Measurements from ENCODE around the gene SEC24D.

Gene SEC24D

DNA sequence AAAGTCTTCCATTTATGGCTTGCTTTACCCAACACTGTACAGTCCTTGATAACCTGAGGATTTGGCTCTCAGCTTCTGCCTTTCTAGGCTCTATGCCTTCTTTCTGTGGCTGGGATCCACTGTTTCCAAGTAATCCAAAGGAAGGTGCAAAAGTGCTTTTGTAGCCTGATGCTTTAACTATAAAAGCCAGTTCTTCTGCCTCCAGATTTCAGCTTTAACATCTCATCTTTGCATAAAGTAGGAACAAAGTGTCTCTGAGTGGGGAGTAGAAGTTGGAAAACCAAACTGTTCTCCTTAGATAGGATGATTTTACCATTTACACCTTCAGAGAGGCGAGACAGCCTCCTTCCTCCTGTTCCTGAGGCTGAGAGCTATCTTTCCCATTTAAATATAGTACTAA is 11.1 kb upstream of the SEC24D start:
- in situ Hi-C loops (cut with HindIII; ENCODE audit: low sequenced_read_pairs) = no loop called here

DNA sequence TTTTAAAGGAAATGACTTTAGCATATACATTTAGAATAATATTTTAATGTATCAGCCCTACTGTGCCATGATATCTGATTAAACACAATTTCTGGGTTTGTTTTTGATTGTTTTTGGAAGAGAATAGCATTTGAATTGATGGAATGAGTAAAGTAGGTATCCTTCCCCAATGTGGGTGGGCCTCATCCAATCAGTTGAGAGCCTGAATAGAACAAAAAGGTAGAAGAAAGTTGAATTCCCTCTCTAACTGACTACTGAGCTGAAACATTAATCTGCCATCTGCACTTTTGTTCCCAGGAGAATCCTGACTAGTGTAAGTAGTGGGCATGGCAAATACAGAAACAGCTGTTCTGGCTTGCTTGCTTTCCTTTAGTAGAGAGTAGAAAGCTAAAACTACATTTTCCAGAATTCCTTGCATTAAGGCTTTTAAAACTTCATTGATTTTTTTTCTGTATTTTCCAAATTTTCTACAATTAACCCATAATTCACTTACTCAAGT is 9.7 kb upstream of the SEC24D start:
- in situ Hi-C loops (cut with HindIII; ENCODE audit: low sequenced_read_pairs) = no loop called here

DNA sequence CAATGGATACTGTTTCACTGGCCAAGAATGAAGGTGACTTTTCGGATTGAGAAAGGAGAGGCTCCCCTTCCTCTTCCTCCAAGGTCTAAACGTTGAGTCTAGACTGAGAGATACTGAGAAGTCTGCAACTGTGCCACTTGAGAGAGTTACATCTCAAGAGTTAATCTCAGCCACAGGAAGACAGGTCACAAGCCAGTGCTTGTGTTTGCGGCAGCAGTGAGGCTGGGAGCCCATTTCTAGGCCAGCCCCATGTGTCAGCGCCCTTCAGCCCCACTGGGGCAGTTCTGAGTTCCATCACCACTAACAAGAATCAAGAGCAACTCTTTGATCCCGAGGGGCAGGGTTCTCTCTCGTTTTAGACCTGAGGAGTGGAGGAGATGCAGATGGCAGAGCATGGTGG is 7.3 kb upstream of the SEC24D start:
- in situ Hi-C loops (cut with HindIII; ENCODE audit: low sequenced_read_pairs) = no loop called here

DNA sequence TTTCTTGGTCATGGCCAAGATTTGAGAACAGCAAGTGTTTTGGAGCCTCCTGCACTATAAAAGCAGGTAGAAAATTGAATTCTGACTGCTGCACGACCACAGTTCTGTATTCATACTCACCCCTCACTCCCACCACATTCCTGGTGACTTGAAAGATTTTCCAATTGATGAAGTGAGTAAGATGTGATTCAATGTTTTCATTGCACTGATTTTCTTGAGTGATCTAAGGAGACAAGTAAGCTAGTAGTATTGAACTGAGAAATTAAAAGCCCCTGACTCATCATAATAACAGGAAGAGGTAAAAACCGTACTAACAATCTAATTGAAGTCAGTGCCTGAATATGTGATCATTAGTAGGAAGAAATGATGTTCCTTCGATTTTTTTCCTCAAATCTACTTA is 6.1 kb upstream of the SEC24D start:
- in situ Hi-C loops (cut with HindIII; ENCODE audit: low sequenced_read_pairs) = no loop called here

DNA sequence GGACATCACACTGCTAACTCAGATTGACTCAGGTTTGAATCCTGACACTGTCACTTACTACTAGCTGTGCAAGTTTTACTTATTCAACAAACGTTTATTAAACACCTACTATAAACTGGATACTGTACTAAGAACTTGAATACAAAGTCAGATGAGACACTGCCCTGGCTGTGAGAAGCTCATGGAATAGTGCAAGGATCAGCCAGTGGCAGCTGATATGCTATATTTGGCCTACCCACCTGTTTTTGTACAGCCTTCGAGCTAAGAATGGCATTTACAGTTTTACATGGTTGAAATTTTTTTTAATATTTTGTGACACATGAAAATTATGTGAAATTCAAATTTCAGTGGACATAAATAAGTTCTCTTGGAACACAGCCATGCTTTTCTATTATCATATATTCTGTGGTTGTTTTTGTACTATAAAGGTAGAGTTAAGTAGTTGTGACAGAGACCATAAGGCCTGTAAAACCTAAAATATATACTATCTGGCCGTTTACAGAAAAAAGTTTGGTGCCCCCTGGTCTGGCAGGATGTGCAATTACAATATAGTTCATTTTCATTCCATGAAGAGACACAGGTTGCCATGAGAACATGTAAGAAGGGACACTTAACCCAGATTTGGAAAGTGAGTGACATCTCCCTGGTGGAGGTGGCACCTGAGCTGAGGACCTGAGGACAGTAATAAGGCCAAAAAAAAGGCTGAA is 3.4 kb upstream of the SEC24D start:
- in situ Hi-C loops (cut with HindIII; ENCODE audit: low sequenced_read_pairs) = no loop called here

DNA sequence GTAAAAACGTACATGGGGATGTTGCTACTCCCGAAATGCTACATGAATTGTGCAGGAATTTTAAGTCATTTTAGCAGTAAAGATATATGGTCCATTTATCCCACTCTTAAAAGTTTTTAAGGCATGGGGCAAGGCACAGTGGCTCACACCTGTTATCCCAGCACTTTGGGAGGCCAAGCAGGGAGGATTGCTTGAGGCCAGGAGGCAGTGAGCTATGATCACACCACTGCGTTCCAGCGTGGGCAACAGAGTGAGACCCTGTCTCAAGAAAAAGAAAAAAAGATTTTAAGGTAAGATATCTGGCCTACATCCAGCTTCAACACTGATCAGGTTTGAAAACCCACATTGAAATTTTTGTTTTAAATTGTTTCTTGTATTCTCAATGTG is 1.2 kb upstream of the SEC24D start:
- in situ Hi-C loops (cut with HindIII; ENCODE audit: low sequenced_read_pairs) = no loop called here

DNA sequence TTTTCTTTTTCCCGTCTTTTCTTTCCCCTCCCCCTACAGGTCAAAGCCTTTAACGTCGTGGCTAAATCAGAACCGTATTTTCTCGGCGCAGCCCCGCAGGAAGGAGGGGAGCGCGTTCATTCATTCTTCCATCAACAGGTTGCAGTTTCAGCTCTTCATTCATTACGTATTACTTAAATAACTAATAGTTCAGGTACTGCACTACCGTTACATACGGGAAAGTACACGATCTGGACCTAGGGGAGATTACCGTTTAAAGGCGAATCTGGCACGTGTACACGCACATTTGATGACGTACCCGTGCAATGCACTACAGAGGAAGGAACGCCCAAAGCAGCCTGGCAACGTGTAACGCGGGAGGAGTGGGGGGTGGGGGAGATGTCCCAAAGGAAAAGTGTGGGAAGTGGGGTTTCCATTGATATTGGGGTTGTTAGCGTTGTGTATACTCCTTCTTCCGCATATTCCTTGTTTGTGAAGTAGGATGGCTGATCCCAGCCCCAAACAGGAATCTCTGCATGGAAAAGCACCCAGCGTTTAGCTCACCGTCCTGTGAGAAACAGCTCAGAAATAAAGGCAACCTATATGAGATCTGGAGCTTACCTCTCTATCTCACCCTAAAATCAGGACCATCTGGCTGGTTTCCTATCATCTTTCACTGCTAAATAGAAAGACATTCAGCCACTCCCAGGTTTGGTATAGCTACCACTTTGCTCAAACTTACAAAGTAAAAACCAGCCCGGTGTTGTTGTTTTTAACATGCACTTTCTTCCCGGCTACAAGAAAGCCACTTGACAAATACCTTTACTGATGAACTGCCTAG is 585 bp upstream of the SEC24D start:
- in situ Hi-C loops (cut with HindIII; ENCODE audit: low sequenced_read_pairs) = no loop called here

DNA sequence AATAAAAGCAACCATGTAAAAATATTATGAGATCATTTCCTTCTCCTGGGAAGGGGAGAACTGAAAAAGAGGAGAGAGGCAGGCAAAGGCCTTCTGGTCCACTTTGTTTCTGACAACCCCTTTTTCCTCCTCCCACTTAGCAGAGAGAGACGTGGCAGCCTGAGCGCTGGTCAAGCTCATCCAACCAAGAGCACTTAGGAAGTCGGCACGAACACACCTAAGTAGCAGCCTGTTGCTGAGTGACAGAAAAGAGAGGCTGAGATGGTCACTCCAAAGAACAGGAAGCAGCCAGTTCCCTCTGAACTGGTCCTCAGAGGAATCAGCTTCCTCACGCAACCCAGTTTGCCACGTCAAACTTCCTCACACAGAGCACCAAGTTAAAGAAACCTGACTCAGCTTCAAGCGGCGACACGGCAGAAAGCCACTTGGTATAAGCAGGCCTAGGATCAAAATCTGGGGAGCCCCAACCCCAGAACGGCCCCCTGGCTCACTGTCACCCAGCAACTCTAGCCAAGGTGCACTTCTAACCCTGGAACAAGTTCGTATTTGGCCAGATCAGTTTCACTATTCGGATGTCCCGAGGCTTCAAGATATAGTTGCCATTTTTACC is 861 bp downstream of the SEC24D start:
- in situ Hi-C loops (cut with HindIII; ENCODE audit: low sequenced_read_pairs) = no loop called here

DNA sequence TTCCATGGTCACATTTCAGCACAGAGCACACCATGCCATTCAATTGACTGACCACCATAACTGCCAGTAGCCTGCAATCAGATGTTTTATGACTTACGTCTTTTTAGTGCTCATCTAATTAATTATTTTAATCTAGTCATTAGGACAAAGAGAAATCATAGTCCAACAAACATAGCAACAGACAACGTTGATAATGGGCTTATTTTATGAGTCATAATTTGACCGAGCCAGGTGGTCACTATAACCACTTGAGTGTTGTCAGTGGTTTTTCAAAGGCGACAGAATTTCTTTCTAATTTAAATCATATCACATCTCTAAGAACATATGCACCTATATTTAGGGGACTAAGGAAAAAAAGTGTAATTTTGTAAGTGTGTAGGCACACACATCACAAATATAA is 1.9 kb downstream of the SEC24D start:
- in situ Hi-C loops (cut with HindIII; ENCODE audit: low sequenced_read_pairs) = no loop called here

DNA sequence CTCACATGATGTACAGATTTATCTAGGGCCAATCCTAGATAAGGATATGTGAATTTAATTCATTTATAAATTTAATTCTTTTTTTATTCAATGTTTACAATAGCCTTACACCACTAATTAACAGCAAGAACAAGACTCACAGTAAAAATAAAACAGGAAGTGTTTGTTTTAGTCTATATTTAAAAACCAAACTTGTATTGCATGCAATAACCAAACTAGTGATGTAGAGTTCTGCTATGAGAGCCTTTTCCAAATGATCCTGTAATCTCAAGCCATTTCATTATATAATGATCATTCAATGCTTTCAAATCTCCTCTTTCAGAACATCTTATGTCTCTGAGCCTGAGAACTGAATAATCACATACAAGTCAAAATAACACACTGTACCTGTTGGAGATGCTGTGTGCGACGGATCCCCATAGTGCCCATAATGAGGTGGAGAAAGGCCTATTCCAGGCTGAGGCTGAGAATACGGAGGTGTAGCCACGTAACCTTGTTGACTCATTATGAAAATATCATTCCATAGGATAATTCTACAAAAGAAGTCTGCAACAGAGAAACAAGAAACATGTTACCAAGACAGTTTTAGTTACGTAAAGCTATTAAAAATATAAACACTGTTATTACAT is 2.6 kb downstream of the SEC24D start:
- in situ Hi-C loops (cut with HindIII; ENCODE audit: low sequenced_read_pairs) = no loop called here

DNA sequence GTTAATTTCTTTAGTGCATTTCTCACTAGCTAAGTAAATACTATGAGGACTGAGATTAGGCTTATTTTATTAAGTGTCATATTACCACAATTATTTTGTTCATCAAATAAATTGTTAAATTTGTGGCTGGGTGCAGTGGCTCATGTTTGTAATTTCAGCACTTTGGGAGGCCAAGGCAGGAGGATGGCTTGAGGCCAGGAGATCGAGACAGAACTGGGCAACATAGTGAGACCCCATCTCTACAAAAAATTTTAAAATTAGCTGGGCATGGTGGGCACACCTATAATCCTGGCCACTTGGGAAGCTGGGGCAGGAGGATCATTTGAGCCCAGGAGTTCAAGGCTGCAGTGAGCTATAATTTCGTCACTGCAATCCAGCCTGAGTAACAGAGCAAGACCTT is 6.8 kb downstream of the SEC24D start:
- in situ Hi-C loops (cut with HindIII; ENCODE audit: low sequenced_read_pairs) = no loop called here

DNA sequence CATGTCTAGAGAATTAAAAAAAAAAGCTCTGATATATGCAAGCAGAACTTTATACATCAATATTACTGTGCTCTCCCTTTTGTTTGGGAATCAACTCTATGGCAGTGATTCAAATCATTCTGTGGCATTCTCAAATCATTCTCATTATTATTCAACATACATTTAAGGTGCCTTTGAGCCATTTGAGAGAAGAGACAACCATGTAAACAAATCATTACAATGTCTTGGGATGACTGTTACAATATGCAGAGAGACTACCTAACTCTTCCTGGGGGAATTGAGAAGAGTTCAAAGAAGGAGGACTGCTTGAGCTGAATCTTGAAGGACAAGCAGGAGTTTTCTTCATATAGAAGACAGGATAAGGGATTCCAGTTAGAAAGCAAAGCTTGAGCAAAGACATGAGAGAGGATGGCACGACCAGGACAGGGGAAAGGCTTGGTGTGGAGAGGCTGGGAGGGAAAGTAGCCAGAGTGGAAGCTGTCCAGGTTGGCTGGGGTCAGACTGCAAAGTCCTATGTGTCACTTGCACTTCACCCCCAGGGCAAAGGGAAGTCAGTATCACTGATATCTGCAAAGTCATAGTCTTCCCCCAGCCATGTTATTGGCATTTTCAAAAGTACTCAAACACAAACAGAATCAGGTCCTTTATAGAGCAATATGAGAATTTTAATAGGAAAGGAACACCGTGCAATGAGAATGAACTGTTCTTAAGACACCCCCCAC is 9.0 kb downstream of the SEC24D start:
- in situ Hi-C loops (cut with HindIII; ENCODE audit: low sequenced_read_pairs) = no loop called here

DNA sequence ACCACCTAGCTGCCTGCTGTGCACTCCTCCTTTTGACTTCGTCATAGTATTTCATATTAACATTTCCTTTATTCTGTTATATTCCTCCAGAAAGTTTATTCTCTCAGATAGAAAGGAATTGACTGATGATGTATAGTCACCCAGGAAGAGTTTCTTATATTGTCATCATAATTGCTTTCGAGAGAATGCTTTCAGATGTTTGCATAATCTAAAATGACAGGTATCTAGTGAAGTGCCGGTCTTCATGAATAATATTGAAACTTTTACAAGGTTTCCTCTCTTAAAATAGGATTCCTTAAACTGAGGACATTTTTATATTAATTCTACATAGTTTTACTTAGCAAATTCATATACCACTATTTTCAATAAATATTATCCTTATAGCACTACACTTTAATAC is 10.1 kb downstream of the SEC24D start:
- in situ Hi-C loops (cut with HindIII; ENCODE audit: low sequenced_read_pairs) = no loop called here

DNA sequence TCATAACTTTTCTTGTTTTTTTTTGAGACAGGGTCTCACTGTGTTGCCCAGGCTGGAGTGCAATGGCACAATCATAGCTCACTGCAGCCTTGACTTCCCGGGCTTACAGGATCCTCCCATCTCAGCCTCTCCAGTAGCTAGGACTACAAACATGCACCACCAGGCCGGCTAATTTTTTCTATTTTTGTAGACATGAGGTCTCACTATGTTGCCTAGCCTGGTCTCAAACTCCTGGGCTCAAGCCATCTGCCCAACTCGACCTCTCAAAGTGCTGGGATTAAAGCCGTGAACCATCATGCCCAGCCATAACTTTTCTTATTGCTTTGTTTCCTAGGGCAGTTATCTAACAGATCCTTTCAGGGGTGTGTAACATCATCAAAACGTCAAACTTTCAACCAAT is 11.8 kb downstream of the SEC24D start:
- in situ Hi-C loops (cut with HindIII; ENCODE audit: low sequenced_read_pairs) = no loop called here

DNA sequence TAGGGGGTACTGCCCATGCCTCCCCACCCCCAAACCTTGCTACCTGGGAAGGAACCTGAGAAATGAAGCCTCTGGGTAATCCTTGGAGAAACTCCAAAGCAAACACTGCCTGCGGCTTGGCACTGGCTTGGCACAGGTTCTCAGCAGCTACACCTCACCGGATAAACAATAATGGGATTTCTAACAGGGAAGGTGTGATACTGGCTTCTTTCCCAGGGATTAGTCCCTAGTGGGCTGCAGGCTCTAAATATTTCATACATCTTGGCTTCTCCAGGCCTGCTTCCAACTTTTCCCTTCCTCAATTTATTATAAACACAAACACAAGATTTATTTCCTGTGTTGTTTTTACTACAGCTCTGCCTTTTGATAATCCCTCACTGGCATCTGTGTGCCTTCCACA is 12.5 kb downstream of the SEC24D start:
- in situ Hi-C loops (cut with HindIII; ENCODE audit: low sequenced_read_pairs) = no loop called here

DNA sequence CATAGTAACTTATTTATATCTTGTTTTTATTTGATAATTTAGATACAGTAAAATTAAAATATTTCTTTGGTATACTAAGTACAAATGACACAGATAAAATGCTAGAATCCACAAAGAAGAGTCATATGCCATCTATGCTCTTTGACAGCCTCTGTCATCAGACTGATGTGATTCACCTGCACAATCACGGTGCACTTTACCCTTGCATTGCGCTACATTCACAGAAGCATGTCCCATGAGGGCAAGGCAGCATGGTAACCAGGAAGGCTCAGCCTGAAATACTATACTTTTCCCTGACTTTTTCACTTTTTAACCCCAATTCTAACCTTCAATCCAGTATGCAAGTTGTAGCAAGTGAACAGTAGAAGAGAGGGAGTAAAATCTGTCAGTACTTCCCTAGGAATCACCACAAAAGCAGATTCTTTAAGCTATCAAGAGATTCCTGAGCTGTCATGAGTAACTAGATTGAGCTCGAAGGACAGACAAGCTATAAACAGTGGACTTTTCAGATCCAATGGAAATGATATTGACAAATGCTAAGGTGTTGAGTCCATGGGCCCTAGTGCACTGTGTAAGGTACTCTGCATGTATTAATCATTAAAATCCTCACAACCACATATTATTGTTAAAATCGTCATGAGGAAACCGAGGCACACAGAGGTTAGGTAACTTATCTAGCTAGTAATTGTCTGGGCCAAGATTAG is 14.2 kb downstream of the SEC24D start:
- in situ Hi-C loops (cut with HindIII; ENCODE audit: low sequenced_read_pairs) = no loop called here

DNA sequence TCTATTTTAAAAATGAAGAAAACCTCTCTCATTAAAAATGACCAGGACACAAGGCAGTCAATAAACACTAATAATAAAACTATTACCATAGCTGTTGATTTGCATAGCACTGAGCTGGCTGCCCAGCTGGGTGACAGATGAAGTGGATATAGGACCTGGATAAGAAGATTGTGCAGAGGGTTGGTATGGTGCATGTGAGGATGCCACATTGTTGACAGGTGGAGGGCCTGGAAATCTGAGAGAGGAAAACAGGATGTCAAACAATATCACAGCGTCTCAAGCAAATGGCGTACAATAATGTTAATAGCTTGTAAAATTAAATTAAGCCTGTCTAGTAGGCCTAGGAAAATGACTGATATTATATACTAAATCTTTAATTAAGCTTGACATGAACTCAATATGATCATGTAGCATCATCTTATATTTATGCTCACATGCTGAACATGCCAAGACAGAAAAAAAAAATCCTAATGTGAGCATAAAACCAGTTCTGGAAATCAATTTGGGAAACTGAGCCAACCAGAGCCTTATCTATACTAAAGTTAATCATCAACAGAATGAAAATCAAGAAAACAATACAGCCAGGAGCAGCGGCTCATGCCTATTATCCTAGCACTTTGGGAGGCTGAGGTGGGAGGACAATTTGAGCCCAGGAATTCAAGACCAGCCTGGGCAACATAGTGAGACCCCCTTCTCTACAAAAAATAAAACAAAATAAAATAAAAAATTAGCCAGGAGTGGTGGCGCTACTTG is 18.6 kb downstream of the SEC24D start:
- in situ Hi-C loops (cut with HindIII; ENCODE audit: low sequenced_read_pairs) = no loop called here

DNA sequence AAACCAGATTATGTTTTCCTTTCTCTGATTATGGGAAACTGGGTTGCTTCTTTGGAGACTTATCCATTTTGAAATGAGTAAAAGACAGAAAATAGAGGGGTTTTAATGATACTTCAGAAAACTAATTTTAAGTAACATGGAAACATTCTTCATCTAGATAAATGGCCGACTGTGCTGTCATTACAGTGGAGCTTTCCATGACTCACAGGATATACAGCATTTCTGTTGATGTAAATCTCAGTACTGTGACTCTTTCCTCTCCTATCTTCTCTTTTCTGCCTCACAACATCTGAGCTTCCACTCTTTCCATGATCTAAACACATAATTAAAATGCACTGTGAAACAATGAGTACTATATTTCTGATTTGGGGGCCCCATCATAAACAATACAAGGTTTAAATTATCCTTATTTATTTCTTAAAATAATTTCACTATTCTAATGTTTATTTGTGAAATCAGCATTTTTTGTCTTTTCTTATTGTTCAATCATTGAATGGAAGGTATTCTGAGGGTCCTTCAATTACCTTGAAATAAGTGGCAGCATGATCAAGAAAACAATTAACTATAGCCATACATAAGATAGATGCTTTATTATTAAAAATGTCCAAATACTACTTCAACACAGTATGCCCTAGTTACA is 19.3 kb downstream of the SEC24D start:
- in situ Hi-C loops (cut with HindIII; ENCODE audit: low sequenced_read_pairs) = no loop called here

DNA sequence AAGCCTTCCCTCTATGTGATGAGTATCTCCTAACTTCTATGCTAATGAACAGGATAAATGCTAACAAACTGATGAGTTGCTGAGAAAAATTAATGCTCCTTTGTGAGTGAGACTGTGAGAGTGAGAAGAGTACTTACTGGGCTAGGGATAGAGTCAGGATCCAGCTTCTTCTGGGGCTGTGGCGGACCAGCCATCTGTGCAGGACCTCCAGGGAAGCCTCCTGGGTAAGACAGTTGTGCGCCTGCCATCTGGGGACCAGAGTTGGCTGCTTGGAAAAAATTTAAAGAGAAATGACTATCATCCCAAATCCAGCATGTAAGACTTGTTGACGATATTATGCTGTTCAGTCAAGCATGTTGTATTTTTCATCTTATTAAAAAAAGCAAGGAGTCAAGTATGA is 21.0 kb downstream of the SEC24D start:
- in situ Hi-C loops (cut with HindIII; ENCODE audit: low sequenced_read_pairs) = no loop called here

All from DLD1 (cell line).